GM12872 (cell line): ENCODE data around the gene ARHGAP26.

ENCODE experiments used
- TF ChIP-seq, protein P1 (sequence below): IDR thresholded peaks from 3 replicates; pipeline ENCODE4 v1.5.1; 2011; ENCODE audit warnings: low read depth, mild to moderate bottlenecking, low read length, moderate library complexity; ENCODE audit not compliant: insufficient read depth

ARHGAP26 gene

GRCh38 chr5:142779163-142779840 is 9.1 kb downstream of the ARHGAP26 start:
- TF ChIP-seq, protein P1, sequence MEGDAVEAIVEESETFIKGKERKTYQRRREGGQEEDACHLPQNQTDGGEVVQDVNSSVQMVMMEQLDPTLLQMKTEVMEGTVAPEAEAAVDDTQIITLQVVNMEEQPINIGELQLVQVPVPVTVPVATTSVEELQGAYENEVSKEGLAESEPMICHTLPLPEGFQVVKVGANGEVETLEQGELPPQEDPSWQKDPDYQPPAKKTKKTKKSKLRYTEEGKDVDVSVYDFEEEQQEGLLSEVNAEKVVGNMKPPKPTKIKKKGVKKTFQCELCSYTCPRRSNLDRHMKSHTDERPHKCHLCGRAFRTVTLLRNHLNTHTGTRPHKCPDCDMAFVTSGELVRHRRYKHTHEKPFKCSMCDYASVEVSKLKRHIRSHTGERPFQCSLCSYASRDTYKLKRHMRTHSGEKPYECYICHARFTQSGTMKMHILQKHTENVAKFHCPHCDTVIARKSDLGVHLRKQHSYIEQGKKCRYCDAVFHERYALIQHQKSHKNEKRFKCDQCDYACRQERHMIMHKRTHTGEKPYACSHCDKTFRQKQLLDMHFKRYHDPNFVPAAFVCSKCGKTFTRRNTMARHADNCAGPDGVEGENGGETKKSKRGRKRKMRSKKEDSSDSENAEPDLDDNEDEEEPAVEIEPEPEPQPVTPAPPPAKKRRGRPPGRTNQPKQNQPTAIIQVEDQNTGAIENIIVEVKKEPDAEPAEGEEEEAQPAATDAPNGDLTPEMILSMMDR: no peak

- TF ChIP-seq, protein P1: no peak
These were observed 10.7 kb downstream of the ARHGAP26 start for GRCh38 chr5:142780871-142781270.

GRCh38 chr5:142782976-142783530 is 12.9 kb downstream of the ARHGAP26 start:
- TF ChIP-seq, protein P1: no peak

- TF ChIP-seq, protein P1: 0 out of 3 replicates have a peak, but pooled peaks have one; percentile 2
These were observed 13.6 kb downstream of the ARHGAP26 start for GRCh38 chr5:142783601-142784341.

GRCh38 chr5:142784401-142784955 is 14.3 kb downstream of the ARHGAP26 start:
- TF ChIP-seq, protein P1: no peak

DNA sequence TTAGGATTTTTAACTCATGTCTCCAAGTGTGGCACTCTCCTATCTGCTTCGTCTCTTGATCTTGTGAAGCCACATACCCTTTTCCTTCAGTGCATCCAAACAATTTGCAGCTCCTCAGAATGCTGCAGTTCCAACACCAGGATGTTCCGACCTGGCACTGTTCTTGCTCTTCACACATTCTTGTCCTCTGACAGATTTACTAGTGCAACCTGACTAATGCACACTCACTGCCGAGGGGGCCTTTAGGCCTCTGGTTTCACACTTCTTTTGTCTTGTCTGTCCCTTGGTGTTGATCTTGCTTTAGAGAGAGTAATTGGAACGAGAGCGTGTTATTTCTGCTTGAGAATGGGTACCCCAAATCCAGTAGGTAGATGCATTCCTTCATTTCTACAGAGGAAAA is 15.0 kb downstream of the ARHGAP26 start:
- TF ChIP-seq, protein P1: no peak

DNA sequence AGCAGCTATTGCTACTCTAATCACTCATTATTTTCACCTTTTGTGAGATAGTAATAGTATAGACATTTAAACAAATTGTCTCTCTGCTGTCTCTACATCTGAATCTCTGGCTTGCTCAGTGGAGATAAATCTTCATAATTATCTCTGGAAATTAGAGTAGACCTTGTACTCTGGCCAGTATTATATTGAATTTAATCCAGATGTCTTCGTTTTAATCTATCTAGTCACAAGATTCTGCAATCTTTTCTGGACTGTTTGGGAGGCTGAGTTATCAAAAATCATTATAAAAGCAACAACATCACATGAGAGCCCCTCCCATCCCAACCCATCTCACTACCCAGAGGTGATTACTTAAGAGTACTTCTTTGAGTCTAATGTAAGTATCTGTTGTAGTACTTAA is 19.0 kb downstream of the ARHGAP26 start:
- TF ChIP-seq, protein P1: no peak
